Stomach smooth muscle (tissue), 2 donors: ENCODE data around the gene MYO5C.

Experiments used
- H3K27ac ChIP-seq: one replicate; pipeline ENCODE4 v1.7.0; 2013; ENCODE audit warnings: mild to moderate bottlenecking, low read length, inconsistent platforms
- H3K27me3 ChIP-seq, 2 donors: one replicate each; pipeline ENCODE4 v1.7.0; 2013; ENCODE audit warnings: low read length in 2 of 2; ENCODE audit not compliant: insufficient read depth in 2 of 2, control insufficient read depth in 1 of 2
- H3K36me3 ChIP-seq, 2 donors: one replicate each; pipeline ENCODE4 v1.7.0; 2013; ENCODE audit warnings: low read length in 2 of 2; ENCODE audit not compliant: control insufficient read depth in 2 of 2, insufficient read depth in 2 of 2
- H3K4me1 ChIP-seq: one replicate; pipeline ENCODE4 v1.7.0; 2013; ENCODE audit warnings: low read length; ENCODE audit not compliant: control insufficient read depth, insufficient read depth
- H3K4me3 ChIP-seq, 2 donors: one replicate each; pipeline ENCODE4 v1.7.0; 2013; ENCODE audit warnings: low read length in 2 of 2
- H3K9ac ChIP-seq, 2 donors: one replicate each; pipeline ENCODE4 v1.7.0; 2013; ENCODE audit warnings: low read length in 2 of 2, mild to moderate bottlenecking in 1 of 2
- H3K9me3 ChIP-seq, 2 donors: one replicate each; pipeline ENCODE4 v1.7.0; 2013; ENCODE audit warnings: low read length in 2 of 2; ENCODE audit not compliant: control insufficient read depth in 2 of 2
- donor health status: healthy.
- donor health status: Pancreatic carcinoma.

MYO5C gene

DNA sequence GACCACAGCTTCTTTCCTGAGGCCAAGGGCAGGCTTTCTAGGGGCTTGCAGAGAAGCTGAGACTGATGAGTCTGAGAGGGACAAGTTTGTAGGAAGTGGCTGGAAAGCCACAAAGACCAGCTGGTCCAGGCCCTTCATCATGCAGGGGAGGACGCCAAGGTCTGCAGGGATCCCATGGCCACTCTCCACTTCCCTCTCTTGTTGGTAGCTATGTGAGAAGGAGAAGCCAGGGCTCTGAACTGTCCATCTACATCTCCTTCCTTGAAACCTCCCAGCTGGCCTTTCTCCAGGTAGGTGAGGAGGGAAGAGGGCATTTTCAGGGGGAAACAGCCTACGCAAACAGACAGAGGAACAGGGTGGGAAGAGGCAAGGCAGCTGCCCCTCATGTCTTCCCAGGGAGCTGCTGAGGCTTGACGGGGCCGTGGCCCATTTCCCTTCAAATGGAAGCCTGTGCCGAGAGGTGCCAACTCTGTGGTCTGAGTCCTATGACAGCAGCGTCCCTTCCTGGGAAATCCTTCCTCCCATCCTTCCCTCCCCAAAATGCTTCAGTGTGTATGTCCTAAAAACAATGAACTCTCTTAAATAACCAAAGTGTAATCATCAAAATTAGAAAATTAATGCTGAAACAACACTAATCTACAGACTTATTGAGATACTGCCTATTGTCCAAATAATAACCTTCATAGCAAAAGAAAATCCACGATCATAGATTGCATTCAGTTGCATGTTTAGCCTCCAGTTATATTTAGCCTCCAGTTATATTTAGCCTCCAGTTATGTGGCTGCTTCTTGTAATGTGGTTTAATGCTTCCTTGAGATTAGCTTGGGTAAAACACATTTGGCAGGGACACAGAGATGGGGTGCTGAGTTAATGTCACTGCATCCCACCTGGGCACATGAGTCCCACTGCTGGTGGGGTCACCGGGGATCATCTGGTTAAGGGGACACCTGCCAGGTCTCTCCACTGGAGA, 140.4 kb downstream of the MYO5C start:
- Histone ChIP-seq H3K9me3 (no peaks in the 10 kb centered on the region), H3K27ac (no peak overlapping the region), H3K9ac (no peak overlapping the region), H3K4me3 (no peak overlapping the region), H3K36me3 (peaks cover 15 to 16% of the 10 kb centered on the region in 2 donors), H3K27me3 (no peaks in the 10 kb centered on the region), H3K4me1 (no peaks in the 10 kb centered on the region)

GRCh38 chr15:52153900-52154895, 141.4 kb downstream of the MYO5C start:
- no peaks in the 10 kb centered on the region for H3K4me1 ChIP-seq
- H3K27me3 ChIP-seq: no peaks in the 10 kb centered on the region
- H3K9ac ChIP-seq: no peak overlapping the region
- H3K4me3 ChIP-seq: no peak overlapping the region
- no peaks in the 10 kb centered on the region for H3K9me3 ChIP-seq
- no peak overlapping the region for H3K27ac ChIP-seq
- H3K36me3 ChIP-seq: peaks cover 18 to 21% of the 10 kb centered on the region in 2 donors

- peaks cover 18 to 30% of the 10 kb centered on the region in 2 donors for H3K36me3 ChIP-seq
- no peak overlapping the region for H3K27ac ChIP-seq
- no peaks in the 10 kb centered on the region for H3K27me3 ChIP-seq
- no peaks in the 10 kb centered on the region for H3K4me1 ChIP-seq
- no peak overlapping the region for H3K4me3 ChIP-seq
- H3K9me3 ChIP-seq: no peaks in the 10 kb centered on the region
- H3K9ac ChIP-seq: no peak overlapping the region
Measured at GRCh38 chr15:52151353-52151752, 144.3 kb downstream of the MYO5C start.

DNA sequence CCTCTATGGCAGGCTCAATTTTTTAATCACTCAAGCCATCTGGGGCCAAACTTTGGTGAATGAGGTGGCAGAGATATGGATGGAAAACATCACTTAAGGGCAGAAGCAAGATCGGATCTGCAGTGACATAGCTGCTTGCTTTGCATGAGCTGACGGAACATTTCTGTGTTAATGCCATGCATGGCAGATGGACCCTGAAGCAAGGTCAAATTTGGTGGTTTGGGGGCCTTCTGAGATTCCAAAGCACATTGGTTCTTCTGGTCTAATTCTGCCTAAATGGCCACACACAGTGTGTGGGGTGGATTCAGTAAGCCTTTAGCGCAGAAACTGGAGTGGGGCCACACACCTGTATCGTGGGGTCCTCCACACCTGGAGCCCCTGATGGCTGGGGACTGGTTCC, 144.7 kb downstream of the MYO5C start:
- H3K27ac ChIP-seq: no peak overlapping the region

DNA sequence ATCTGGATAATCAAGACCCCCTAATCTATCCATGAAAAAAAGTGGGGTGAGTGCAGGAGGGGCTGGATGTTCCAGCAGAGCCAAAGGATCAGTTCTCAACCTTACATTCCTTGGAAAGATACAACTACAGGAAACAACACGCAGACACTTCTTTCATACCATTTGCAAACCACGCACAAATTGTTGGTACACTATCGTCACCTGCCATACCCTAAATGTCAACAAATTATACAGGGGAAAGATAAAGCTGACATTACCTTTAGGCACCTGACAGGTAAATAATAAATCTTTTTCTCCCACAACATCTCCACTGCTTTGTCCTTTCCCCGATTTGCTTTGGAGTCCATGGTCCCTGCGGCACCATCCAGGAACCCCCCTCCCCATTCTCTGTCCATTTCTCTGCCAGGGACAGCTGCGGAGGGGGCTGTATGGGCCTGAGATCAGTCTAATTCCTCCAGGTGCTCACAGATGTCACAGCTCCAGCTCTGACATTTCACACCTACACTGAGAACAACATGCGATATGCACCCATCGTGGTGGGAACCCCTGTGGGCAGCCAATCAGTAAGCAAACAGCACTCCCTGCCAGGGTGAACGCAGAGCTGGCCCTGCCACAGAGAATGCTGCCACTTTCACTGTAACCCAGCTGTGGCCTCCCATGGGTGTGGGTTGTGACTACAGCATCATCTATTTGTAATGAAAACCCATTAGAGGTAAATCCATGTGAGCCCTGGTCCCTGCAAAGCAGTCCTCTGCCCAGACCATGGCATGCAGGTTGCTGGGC, 145.4 kb downstream of the MYO5C start:
- Histone ChIP-seq H3K9me3 (no peaks in the 10 kb centered on the region), H3K27me3 (no peaks in the 10 kb centered on the region), H3K9ac (no peak overlapping the region), H3K4me3 (no peak overlapping the region), H3K36me3 (peaks cover 18 to 30% of the 10 kb centered on the region in 2 donors), H3K4me1 (no peaks in the 10 kb centered on the region), H3K27ac (no peak overlapping the region)

More for the DNA sequence above, 144.7 kb downstream of the MYO5C start:
- H3K4me1 ChIP-seq: no peaks in the 10 kb centered on the region
- H3K36me3 ChIP-seq: peaks cover 18 to 30% of the 10 kb centered on the region in 2 donors
- H3K9ac ChIP-seq: no peak overlapping the region
- no peaks in the 10 kb centered on the region for H3K27me3 ChIP-seq
- H3K9me3 ChIP-seq: no peaks in the 10 kb centered on the region
- no peak overlapping the region for H3K4me3 ChIP-seq

- H3K9me3 ChIP-seq: no peaks in the 10 kb centered on the region
- no peak overlapping the region for H3K4me3 ChIP-seq
- H3K36me3 ChIP-seq: peaks cover 18 to 37% of the 10 kb centered on the region in 2 donors
- no peak overlapping the region for H3K27ac ChIP-seq
- H3K9ac ChIP-seq: no peak overlapping the region
- H3K4me1 ChIP-seq: no peaks in the 10 kb centered on the region
- H3K27me3 ChIP-seq: no peaks in the 10 kb centered on the region
Measured at GRCh38 chr15:52148403-52148802, 147.2 kb downstream of the MYO5C start.

DNA sequence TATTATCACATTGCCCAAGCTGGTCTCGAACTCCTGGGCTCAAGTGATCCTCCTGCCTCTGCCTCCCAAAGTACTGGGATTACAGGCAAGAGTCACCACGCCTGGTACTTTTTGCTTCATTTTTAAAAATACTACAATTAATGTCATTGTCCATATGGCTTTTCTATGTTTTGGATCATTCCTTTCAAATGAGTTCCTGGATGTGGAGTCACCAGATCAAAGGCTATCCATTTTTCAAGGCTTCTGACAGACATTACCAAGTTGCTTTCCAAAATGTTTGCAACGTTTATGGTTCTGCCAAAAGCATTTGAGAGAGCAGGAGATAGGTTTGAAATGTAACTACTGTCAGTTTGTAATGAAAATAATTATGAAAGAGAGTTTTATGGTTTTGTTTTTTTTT, 148.8 kb downstream of the MYO5C start:
- H3K36me3 ChIP-seq: peaks cover 16 to 36% of the 10 kb centered on the region in 2 donors

DNA sequence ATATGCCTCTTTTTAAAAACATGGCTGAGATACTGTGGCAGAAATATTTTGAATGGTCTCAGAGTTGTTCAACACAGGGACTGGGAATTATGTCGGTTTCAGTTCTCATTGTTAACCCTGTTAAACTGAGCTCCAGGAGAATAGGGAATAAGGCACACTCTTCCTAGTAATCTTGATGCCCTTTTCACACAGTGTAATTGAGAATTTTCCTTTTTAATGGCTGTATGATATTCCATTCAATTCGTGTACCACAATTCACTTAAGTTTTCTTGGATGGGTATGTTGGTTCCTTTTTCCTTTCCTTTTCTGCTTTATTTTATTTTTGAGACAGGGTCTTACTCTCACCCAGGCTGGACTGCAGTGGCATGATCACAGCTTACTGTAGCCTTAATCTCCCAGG, 149.3 kb downstream of the MYO5C start:
- peaks cover 11 to 32% of the 10 kb centered on the region in 2 donors for H3K36me3 ChIP-seq
- no peaks in the 10 kb centered on the region for H3K27me3 ChIP-seq
- H3K9ac ChIP-seq: no peak overlapping the region

More for the DNA sequence above, 148.8 kb downstream of the MYO5C start:
- no peaks in the 10 kb centered on the region for H3K4me1 ChIP-seq
- no peak overlapping the region for H3K4me3 ChIP-seq
- H3K9ac ChIP-seq: no peak overlapping the region
- H3K27ac ChIP-seq: no peak overlapping the region
- H3K9me3 ChIP-seq: no peaks in the 10 kb centered on the region
- H3K27me3 ChIP-seq: no peaks in the 10 kb centered on the region

DNA sequence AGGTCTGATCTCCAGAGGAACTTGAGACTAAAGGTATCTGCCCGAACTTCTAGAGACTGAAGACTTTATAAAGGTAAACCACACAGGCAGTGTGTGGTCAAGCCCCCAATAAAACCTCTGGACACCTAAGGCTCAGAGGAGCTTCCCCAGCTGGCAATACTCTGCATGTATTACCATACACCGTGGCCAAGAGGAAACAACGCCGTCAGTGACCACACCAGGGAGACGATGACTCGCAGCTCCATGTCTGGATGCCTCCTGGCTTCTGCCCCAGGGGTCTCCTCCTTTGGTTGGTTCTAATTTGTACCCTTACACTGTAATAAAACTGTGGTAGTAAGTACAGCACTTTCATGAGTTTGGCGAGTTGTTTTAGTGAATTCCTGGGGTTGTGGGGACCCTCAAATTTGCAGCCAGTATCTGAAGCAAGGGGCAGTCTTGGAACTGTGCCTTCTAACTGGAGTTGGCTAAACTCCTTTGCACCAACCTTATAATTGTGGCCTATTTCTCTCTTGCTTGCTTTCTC, 150.9 kb downstream of the MYO5C start:
- H3K27ac ChIP-seq: no peak overlapping the region
- no peaks in the 10 kb centered on the region for H3K4me1 ChIP-seq
- no peaks in the 10 kb centered on the region for H3K27me3 ChIP-seq
- H3K9me3 ChIP-seq: no peaks in the 10 kb centered on the region
- H3K36me3 ChIP-seq: peaks cover 5 to 27% of the 10 kb centered on the region in 2 donors
- H3K9ac ChIP-seq: no peak overlapping the region
- no peak overlapping the region for H3K4me3 ChIP-seq

More for the DNA sequence above, 149.3 kb downstream of the MYO5C start:
- Histone ChIP-seq H3K4me1 (no peaks in the 10 kb centered on the region), H3K9me3 (no peaks in the 10 kb centered on the region), H3K27ac (no peak overlapping the region), H3K4me3 (no peak overlapping the region)

DNA sequence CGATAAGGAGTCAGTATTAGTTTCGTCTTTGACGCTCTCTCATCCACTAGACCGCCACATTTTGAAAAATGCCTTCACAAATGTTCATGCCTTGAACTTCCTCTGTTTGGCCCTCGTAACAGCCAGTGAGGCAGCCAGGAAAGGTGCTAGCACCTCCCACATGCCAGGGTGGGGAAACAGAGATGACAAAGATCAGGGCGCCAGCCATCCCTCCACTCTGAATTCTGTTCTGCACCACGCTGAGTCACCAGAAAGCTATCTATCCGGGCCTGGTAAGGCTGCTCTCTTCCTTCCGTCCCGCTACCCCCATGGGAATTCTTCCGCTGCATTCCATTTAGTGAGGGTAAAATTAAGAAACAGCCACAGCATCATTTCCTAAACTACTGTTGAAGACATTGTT, 151.7 kb downstream of the MYO5C start:
- Histone ChIP-seq H3K27me3 (no peaks in the 10 kb centered on the region), H3K9ac (no peak overlapping the region), H3K4me3 (no peak overlapping the region), H3K9me3 (no peaks in the 10 kb centered on the region), H3K36me3 (peaks cover 0 to 20% of the 10 kb centered on the region in 2 donors), H3K4me1 (no peaks in the 10 kb centered on the region), H3K27ac (no peak overlapping the region)
